PFSK-1 (cell line): ENCODE measurements around the gene NDST3.

Experiments used
- FOXP2 ChIP-seq: optimal IDR thresholded peaks from 2 replicates; pipeline ENCODE3; 2011; ENCODE audit warnings: borderline replicate concordance, control low read depth, inconsistent platforms; ENCODE audit not compliant: insufficient read depth; ENCODE audit errors: extremely low read length, extremely low read depth
- POLR2AphosphoS5 ChIP-seq: IDR thresholded peaks from 2 replicates; pipeline ENCODE4 v1.6.1; 2012; ENCODE audit warnings: low read depth, mild to moderate bottlenecking, control low read depth, low read length, moderate library complexity
- SIN3A ChIP-seq: IDR thresholded peaks from 2 replicates; pipeline ENCODE4 v1.6.1; 2012; ENCODE audit warnings: mild to moderate bottlenecking, low read length, moderate library complexity, borderline replicate concordance; ENCODE audit not compliant: insufficient read depth
- TAF1 ChIP-seq: IDR thresholded peaks from 2 replicates; pipeline ENCODE4 v1.6.1; 2012; ENCODE audit warnings: low read length, control low read depth, borderline replicate concordance; ENCODE audit not compliant: insufficient read depth
- TF ChIP-seq, protein P1 (sequence below), 2 experiments: IDR thresholded peaks; 2 replicates each; pipeline versions ENCODE4 v1.6.1 to v1.8.0; 2011 to 2012; ENCODE audit warnings: low read depth in 2 of 2, low read length in 2 of 2, control low read depth in 1 of 2, inconsistent platforms in 1 of 2, mild to moderate bottlenecking in 1 of 2, moderate library complexity in 1 of 2; ENCODE audit not compliant: insufficient read depth in 1 of 2

The NDST3 gene

DNA sequence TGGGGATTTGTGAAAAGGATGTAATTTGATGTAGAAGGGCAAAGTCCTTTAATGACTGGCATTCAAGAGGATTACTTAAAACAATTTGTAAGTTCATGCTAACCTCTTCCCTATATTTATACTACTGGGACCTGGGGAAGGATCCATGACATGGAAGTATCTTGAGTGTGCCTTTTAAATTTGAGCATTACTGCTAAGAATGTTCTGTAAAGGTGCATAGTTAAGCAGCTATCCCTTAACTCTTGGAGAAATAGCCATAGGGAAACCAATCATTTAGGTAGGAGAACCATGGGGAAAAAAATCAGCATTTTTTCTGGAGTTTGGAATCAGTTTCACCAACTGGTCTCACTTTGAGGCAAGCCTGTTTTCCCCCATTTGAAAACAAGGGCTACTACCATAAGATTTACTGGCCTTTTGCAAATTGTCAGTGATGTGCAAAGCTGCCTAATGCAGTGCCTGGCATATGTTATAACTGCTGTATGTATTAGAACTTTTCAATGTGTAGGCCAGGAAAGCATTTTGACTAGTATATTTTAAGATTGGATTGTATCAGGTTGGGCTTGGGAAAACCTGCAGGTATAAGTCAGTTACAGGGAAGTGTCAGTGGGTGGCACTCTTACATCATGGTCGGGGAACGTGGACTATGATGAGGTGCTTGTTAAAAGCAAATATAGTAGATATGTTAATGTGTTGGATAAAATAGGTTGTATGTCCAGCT is 246.4 kb downstream of the NDST3 start:
- TF ChIP-seq POLR2AphosphoS5 = peak; percentile 86
- no peak for TF ChIP-seq TAF1
- 0 out of 2 replicates have a peak, but pooled peaks have one; percentile 16 for TF ChIP-seq SIN3A
- TF ChIP-seq, protein P1, sequence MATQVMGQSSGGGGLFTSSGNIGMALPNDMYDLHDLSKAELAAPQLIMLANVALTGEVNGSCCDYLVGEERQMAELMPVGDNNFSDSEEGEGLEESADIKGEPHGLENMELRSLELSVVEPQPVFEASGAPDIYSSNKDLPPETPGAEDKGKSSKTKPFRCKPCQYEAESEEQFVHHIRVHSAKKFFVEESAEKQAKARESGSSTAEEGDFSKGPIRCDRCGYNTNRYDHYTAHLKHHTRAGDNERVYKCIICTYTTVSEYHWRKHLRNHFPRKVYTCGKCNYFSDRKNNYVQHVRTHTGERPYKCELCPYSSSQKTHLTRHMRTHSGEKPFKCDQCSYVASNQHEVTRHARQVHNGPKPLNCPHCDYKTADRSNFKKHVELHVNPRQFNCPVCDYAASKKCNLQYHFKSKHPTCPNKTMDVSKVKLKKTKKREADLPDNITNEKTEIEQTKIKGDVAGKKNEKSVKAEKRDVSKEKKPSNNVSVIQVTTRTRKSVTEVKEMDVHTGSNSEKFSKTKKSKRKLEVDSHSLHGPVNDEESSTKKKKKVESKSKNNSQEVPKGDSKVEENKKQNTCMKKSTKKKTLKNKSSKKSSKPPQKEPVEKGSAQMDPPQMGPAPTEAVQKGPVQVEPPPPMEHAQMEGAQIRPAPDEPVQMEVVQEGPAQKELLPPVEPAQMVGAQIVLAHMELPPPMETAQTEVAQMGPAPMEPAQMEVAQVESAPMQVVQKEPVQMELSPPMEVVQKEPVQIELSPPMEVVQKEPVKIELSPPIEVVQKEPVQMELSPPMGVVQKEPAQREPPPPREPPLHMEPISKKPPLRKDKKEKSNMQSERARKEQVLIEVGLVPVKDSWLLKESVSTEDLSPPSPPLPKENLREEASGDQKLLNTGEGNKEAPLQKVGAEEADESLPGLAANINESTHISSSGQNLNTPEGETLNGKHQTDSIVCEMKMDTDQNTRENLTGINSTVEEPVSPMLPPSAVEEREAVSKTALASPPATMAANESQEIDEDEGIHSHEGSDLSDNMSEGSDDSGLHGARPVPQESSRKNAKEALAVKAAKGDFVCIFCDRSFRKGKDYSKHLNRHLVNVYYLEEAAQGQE (IDR thresholded peaks at IDR 0.05; ENCODE audit: insufficient read depth in 1 of 2, low read depth in 2 of 2, low read length in 2 of 2) = no peak
- TF ChIP-seq FOXP2 = no peak

DNA sequence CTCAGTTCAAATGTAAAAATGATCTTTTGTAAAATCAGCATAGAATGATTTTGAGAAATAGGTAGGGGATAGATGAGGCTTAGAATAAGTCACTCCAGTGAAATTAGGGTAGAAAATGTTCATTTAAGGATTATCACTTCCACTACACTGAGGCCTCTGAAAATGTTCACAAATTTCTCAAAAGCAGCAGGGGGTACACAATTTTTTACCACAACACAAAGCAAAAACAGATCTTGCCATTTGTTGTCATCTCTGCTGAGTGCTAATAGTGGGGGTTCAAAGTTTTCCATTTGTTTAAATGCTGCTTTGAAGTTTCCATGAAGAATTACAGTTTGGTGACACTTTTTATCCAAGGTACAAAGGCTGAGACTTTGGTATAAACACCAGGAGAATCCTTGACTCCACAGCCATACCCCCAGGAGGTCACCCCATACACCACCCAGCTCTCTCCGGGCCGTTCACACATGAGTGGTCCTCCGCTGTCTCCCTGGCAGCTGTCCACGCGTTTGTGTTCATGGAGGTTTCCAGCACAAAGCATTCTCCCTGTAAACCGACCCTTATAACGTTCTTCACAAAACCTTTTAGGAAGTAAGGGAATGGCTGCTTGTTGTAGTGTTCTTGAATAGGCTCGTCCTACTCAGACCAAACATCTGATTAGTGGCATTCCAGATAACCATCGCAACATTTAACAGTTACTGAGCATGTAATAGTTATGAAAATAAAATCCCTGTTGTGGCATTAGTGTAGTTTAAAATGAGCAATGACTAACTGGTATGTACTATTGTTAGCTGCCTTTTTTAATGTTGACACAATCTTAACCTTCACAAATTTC is 247.5 kb downstream of the NDST3 start:
- peak; percentile 52; the same call in 1 of the 2 replicates for TF ChIP-seq SIN3A
- TF ChIP-seq, protein P1 (IDR thresholded peaks at IDR 0.05; ENCODE audit: insufficient read depth in 1 of 2, low read depth in 2 of 2, low read length in 2 of 2) = no peak
- no peak for TF ChIP-seq TAF1
- peak; percentile 81 for TF ChIP-seq POLR2AphosphoS5

DNA sequence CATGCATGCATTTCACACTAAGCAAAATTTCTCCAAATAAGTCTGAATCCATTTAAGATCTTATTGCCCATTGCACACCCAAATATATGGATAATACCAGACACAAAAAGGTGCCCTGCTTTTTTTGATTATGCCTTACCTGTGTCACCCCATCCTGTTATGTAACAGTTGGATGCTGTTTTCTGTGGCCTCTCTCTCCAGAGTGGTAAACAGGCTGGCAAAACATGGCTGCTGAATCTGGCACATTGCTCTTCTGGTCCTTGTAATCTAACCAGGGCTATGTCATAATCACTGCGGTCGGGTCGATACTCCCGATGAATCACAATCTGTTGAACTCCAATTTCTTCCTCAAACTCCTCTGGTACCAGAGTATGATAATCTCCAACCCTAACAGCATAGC is 248.4 kb downstream of the NDST3 start:
- TF ChIP-seq TAF1 (no peak), SIN3A (no peak), FOXP2 (no peak), POLR2AphosphoS5 (peak; percentile 44; the same call in 1 of the 2 replicates)
- TF ChIP-seq, protein P1 (IDR thresholded peaks at IDR 0.05; ENCODE audit: insufficient read depth in 1 of 2, low read depth in 2 of 2, low read length in 2 of 2) = no peak

DNA sequence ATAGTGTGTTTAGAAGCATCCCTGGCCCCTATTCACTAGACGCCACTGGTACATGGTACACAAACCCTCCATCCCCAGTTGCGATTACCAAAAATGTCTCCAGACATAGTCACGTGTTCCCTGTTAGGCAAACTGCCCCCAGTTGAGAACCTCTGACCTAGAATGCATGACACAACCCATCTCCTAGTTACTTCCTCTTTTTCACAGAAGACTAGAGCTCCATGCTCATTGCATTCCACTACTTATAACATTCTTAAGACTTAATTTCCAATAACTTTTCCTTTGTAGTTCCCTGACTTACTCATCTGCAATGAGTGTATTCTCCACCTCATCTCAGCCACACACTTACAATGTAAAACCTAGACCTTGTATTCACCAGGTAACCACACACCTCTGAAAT is 249.9 kb downstream of the NDST3 start:
- TF ChIP-seq FOXP2 (no peak), POLR2AphosphoS5 (no peak), TAF1 (no peak), SIN3A (no peak)
- TF ChIP-seq, protein P1 (IDR thresholded peaks at IDR 0.05; ENCODE audit: insufficient read depth in 1 of 2, low read depth in 2 of 2, low read length in 2 of 2) = no peak
